GM18867 (cell line): ENCODE measurements around the gene UBQLN4.
A peak's percentile ranks its signal among the peaks of the same experiment; 100 is the strongest.

Experiments used
- ATAC-seq: cut with Tn5 transposase; IDR thresholded peaks from one replicate; pipeline ENCODE4 v1.9.1; 2021; ENCODE audit warnings: mild to moderate bottlenecking, moderate library complexity; ENCODE audit not compliant: unreplicated experiment

The UBQLN4 gene

DNA sequence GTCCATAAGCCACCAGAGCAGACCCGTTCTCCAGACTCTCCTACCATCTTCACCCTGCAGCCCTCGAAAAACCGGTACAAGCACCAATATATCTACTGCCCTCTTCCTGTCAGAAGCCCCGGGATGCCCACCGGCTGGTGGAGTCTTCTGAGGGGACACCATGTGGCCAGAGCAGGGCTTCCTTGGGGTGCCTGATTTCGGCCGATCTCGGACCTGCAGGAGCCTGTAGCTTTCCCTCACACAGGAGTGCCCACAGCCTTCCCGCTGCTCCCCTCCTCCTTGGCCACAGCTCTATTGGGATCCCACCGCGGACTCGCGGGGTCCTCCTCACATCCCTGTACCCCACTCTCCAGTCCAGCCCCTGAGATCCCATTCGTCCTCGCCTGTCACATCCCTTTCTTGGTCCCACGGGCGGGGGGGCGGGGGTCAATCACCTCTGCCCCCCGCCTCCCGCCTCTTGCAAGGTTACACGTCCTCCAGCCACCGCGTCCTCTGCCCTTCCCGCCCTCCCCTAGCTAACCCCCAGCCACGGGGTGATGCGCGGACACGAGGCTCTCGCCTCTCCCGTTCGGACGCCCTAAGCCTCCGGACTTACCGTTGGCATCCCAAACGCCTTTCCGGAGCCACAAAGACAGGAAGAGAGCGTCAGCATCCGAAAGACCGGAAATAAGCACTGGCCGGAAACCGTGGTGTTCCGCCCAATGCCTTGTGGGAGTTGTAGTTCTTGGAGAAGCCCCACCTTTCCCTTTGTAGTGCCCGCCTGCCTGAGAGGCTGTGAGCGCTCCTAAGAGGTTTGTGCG, 33.1 kb downstream of the UBQLN4 start, which contains the start of gene SSR2:
SSR2 (minus strand) TSS at position 659 of the 800 bp plus-strand sequence. CDS start 784 bp downstream, outside the sequence.
- ATAC-seq: peak; percentile 98

DNA sequence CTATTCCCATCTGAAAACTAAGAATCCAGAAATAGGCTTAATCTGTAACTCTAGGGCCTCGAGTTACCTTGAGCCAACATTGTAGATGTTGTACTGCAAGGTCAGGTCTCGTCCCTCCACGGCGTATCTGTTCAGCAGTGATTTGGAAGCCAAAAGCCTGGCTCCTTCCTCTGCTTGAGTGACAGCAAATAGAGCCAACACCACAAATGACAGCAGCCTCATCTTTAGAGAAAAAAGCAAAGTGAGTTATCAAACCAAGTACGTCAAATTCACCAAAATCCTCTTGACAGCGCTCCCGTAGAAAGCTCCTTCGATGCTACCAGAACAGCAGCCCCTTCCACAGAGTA, 33.7 kb downstream of the UBQLN4 start:
- no peak for ATAC-seq

DNA sequence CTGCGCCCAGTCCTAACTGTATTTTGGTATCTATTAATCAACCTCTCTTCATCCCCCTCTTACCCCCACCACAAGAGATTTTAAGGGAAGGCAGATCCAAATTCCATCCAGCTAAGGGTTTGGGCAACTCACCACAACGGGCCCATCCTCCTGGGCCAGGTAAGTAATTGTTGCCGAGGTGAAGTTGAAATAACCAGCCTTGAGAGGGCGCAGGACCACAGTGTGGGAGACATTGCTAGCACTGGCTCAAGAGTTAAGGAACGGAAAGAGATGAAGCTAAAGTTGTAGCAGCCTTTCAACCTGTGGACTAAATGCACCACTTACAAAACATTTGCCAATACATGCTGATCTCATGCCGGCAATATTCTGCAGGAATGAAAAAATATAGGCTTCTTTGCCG, 38.8 kb downstream of the UBQLN4 start:
- ATAC-seq: no peak

DNA sequence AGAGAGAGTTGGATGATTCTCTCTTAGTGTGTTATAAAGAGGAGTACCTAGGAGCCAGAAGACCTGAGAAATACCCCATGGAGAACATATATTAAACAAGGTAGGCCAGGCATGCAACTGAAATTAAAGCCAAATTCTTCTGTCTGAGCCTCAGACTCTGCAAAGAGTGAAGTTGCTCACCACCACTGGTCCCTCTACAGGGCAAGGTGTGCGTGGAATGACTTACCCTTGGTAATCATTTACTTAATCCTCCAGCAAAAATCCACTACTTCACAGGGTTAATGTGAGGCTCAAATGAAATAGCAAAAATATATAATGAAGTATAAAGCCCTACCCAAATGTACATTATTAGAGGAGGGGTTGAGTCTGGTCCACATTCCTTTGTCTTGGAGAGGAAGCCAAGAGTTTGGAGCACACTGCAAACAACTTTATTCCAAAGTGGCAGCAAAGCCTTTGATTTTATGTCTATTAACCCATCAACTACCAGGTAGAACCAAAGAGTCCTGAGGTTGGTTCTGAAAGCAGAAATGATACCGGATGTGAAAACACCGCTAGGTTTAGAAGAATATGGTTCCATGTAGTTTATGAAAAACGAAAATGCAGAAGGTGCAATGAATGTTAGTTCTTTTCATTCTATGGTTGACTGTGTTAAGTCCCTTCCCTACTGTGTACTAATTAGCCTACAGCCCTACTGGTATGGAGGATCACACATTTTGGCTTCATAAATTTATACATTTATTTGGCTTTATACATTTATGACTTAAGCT, 41.4 kb downstream of the UBQLN4 start:
- peak; percentile 90 for ATAC-seq

DNA sequence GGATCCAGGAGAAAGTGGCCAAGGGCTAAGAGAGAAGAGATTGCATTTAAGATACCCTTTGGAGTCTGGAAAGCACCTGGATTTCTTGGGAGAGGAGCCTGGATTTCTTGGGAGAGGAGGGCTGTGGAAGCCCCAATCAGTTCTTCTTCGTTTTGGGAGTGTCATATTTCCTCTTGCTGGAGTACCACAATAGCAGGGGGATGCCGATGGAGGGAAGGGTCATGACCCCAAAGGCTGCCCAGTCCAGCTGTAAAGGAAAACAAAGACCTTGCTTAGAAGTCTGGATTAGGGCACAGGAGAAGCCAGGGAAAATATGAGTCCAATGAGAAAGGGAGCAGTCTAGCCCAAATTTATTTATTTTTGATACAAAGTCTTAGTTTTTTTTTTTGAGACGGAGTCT, 44.2 kb downstream of the UBQLN4 start:
- ATAC-seq: no peak

DNA sequence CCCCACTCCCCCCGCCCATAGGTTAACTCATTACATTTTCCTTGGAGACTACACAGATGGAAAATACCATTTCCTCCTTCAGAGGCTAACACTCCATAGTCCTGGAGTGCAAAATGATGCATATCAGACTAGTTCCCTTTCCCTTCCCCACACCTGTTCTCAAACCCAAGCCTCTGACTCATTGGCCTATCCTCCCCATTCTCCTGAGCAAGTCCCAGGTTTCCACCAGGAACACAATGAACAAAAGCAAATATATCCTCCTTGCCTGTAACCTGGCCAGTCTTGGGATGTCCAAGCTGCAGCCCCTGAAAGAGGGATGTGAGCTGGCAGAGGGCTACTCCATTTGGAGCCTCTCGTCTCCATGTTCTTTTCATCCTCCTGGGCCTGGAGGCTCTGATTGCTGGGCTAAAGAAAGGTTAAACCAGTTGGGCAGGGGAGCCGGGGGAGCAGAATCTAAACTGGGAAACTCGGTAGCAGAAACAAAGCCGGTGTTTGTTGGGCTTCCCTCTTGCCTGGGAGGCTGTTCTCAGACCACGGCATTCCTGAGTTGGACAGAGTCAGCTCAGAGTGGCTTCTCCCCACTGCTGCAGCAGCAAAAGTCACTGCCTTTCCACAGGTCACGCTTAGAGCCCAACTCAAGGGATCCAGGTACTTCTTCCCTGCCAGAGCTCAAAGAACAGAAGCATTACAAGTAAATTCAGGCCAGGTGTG, 46.8 kb downstream of the UBQLN4 start:
- ATAC-seq: no peak

DNA sequence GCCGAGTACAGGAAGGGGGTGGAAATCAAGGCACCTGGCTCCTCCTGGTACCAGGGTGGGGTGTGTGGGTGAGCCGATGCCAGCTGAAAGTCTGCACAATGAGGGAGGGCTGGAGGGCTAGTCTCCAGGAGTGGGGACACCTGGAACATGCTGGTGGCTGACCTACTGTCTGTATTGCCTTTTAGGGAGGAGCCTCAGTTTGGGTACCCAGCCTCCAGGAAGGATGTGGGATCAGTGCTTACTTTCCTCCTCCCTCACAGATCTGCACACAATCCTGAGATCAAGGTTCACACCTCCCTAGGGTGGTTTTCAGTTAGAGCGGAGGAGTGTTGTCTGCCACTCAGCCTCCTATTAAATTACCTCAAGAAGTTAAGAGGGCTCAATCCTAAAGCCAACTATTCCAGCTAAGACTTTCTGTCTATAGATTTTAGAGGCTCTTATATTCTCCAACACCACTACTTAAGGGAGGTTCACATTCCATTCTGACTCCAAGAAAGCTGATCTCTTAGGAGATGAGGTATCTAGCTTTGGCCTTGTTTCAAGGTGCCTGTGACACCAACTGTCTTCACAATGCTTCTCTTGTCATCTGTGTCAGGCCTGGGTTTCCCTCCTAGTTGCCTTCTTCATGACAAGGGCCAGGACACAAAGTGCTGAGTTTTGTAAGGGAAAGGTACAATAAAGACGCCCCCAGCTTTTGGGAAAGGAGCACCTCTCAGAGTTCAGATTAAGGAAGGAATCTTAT, 48.6 kb downstream of the UBQLN4 start:
- no peak for ATAC-seq

DNA sequence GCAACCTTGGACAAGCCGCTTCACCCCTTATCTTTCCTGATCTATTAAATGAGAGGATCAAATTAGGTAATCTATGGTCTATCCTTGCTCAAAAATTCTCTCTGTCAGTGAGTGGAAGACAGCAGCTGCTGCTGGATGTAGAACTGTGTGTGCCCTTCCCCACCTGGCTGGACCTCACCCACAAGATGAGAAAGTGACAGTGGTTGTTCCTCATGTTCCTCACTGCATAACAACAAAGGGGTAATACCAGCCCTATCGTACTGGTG, 49.7 kb downstream of the UBQLN4 start:
- ATAC-seq: no peak

DNA sequence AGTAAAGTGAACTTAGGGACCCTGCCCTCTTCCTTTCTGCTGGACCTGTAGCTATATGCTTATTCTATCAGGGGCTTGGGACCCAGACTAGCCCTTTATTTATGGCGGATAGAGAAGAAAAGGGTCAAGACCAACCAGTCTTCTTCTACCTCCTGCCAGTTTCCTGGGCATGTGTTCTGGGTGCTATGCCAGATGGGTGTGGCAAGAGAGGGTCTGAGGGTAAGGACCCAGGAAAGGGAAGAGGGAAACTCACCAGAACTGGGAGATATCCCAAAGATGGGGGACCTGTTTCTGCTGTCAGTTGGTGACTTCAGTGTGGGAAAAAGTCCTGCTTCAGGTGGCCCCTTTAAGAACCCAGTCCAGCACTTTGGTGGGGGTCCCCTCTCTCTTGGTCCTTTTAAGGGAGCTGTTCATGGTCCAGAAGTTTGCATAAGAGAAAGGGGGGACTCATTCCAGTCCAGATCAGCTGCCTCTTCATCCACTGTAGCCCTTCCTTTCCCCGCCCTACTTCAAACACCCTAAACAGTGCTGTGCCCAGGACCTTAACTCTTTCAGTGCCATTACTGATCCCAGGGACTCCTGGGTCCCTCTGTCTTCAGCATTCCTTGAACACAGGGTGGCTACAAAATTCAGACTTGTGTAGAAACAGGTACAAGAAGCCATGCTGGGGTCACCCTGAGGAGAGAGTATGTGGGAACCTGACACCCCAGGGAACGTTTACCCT, 51.2 kb downstream of the UBQLN4 start:
- no peak for ATAC-seq

DNA sequence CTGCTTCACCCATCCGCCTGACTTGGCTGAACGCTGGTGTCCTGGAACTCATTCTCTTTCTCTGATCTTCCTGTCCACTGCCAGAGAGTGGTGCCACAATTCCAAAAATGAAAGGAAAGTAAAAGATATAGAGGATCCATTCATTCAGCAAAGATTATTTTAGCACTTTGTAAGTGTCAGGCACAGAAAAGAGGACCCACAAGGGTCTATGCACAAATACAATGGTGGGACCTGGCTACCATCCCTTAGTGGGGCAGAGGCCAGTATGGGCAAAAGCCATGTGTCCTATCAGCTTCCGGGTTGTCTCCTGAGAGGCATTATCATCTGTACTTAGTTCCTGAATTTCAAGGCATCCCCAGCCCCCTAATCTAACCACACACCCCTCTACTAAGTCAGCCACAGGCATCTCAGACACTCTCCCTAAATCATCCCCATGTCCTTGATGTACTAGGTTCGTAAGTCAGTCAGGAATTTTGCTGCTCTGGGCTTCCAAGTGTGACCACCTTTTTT, 51.9 kb downstream of the UBQLN4 start:
- no peak for ATAC-seq

DNA sequence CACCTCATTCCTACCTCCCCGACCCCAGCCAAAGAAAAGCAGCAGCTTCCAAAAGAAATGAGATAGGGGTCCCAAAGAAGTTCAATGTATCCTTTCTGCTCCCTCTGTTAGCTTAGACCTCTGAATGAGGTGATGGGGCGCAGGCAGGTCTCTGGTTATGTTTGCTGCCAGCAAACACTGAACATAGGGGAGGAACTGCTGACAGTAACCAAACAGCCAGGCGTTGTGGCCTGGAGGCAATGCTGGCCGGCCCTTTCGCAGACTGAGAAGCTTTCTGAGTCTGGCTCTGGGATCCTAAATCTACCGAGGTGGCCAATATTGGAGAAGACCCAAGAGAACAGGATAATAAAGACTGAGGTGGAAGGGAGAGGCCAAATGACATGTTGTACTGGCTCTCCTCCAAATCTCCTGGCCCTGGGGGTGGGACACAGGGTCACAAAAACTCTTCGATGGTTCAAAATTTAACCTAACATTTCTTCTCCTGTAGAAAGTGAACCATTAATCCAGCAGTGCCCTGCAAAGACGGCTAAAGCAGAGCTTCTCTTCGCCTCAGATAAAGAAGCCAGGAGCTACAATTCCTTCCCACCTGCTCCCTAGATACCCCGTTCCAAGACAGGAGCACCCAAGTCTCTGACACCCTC, 52.5 kb downstream of the UBQLN4 start:
- no peak for ATAC-seq

DNA sequence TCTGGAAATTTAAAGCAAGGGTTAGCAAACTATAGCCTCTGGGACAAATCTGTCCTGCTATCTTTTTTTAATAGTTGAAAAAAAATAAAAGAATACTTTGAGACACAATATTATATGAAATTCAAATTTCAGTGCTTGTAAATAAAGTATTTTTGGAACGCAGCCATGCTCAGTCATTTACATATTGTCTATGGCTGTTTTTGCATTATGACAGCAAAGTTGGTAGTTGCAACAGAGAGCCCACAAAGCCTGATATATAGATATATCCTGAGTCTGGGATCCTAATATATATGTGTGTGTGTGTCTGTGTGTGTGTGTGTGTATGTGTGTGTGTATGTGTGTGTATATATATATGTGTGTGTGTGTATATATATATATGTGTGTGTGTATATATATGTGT, 53.6 kb downstream of the UBQLN4 start:
- no peak for ATAC-seq

DNA sequence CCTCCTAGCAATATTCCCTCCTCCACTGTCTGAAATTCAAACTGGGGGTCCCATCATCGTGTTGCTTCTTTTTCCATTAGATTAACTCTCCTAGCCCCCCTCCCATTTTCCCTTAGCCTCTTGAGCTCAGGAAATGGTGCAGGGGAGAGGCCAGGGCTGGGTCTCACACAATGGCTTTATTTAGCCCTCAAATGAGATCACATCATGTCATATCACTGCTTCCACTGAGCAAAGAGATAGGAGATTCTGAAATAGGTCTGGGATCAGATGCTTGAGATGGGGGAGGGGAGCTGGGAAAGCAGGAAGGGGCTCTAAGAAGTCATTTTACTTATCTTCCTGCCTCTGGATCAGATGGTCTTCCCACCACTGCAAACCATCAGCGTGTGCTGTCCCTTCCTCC, 57.4 kb downstream of the UBQLN4 start:
- ATAC-seq: no peak

DNA sequence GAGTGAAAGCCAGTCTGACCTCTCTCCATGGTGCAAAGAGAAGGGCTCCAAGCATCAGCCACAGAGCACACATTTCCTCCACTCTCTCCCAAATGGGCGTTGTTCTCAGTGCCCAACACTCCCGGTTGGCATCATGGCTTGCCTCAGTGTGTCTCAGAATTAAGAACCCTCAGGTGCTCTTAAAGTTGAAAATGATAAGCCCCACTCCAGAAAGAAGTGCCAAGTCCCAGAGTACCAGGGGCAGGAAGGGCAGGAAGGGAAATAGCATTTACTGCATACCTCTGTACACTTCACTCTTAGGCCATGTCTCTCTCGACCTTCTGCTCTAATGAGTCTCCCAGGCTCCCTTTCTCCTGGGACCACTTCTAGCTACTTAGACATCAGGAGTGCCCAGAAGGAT, 60.0 kb downstream of the UBQLN4 start:
- ATAC-seq: no peak

DNA sequence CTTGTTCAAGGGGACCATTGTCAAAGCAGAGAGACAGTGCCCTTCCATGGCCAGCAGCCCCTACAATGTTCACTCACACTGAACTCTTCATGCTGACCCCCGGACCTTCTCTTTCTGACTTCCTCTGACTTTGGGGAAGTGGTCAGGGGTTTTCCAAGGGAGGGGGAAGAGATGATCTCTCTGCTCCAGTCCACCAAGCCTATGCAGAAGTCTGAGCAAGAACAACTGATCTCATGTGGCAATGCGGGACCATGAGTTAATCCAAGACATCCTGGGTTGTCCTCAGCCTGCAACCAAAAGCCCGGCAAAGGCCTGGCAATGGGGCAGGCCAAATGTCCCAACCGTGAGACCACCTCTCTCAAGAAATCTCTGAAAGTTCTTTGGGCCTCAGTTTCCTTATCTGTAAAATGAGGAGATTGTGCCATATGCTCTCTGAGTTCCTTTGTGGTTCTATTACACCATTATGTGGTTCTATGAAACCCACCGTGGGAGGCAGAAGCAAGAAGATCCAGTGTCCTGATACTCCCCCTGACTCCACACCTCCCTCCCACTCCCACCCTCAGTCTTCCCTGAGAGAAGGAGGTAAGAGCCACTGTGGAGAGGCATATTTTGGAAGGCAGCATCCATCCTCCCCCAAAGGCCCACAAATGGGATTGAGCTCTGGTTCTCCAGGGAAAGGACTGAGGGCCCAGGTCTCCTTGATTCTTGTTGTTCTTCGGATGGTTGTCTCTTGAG, 63.4 kb downstream of the UBQLN4 start:
- ATAC-seq: no peak

DNA sequence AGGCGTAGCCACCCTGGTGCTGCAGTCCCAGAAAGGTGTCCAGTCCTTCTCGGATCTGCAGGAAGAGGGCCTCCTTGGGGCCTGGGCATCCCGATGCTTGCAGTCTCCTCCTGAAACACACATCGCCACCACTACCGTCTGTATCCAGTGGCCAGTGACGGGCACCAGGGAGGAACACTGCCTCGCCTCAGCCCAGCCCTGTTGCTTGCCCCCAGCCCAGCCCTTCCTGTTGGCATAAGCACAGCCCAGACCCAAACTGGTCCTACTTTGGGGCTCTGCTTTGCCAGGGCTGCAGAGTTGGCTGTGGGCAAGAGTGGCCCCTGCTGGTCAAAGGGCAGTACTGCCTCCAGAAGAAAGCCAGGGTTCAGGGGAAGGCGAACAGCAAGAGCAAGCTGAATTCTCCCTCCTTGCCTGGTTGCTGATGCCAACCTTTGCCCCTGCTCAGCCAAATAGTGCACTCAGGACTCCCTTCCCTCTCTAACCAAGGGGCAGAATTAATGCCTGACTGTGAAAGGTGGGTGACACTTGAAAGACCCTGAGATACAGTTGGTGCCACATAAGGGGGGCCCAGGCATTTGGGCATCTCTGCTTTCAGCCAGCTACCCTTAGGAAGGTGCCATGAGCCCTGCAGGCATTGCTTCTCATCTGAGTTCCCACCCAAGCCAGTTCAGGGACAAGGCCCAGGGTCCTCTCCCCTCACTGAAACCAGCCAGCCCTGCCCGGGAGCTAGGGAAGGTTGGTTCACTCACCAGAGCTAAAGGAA, 64.2 kb downstream of the UBQLN4 start:
- ATAC-seq: peak; percentile 58
